ENCODE results near the gene DYNC1H1. TPM values are rescaled to one million over a fixed set of nuclear protein-coding genes. Genes with fewer than 3 reads are reported as not detected.

Gene DYNC1H1
- total RNA-seq, 2 experiments from 2014 or later, result 291 to 301 TPM

DNA sequence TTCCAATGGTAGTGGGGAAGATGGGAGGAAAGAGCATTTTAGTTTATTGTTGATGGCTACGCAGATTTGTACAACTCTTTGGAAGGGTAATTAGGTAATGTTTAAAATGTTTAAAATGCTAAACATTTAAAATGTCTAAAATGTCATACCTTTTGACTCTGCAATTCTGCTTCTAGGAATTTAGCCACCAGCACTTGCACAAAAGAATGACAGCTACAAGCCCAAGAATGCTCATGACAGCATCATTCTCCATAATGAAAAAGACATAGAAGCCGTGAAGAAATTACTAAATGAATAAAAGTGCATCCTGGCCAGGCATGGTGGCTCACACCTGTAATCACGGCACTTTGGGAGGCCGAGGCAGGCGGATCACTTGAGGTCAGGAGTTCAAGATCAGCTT is 19.9 kb upstream of the DYNC1H1 start:
- no peaks in the 10 kb centered on the region for H3K9me3 Mint-ChIP-seq
- H3K36me3 Mint-ChIP-seq (ENCODE audit: low read depth), result peaks cover 3% of the 10 kb centered on the region
- DNase-seq (no peak), ATAC-seq (no peak)
- intact Hi-C loops (cut with micrococcal nuclease), result no loop called here
- peaks cover 10% of the 10 kb centered on the region for H3K4me1 Mint-ChIP-seq (ENCODE audit: low read depth)
- ChIA-PET CTCF (interaction anchor here (0.9 to 1.3 kb wide), 2 partner anchors 16 to 152 kb away, joined by 3 read pairs; no protein-coding TSS in a partner anchor), POLR2A (no interaction called here)
- TF ChIP-seq, protein P1, sequence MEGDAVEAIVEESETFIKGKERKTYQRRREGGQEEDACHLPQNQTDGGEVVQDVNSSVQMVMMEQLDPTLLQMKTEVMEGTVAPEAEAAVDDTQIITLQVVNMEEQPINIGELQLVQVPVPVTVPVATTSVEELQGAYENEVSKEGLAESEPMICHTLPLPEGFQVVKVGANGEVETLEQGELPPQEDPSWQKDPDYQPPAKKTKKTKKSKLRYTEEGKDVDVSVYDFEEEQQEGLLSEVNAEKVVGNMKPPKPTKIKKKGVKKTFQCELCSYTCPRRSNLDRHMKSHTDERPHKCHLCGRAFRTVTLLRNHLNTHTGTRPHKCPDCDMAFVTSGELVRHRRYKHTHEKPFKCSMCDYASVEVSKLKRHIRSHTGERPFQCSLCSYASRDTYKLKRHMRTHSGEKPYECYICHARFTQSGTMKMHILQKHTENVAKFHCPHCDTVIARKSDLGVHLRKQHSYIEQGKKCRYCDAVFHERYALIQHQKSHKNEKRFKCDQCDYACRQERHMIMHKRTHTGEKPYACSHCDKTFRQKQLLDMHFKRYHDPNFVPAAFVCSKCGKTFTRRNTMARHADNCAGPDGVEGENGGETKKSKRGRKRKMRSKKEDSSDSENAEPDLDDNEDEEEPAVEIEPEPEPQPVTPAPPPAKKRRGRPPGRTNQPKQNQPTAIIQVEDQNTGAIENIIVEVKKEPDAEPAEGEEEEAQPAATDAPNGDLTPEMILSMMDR (IDR thresholded peaks at IDR 0.05), result no peak
- no peak overlapping the region for H3K4me3 Mint-ChIP-seq
- H3K27me3 Mint-ChIP-seq, result peaks cover 28% of the 10 kb centered on the region
- H3K27ac Mint-ChIP-seq, result no peak overlapping the region

GRCh38 chr14:101945171-101945570 is 19.2 kb upstream of the DYNC1H1 start:
- H3K9me3 Mint-ChIP-seq, result no peaks in the 10 kb centered on the region
- no peak overlapping the region for H3K27ac Mint-ChIP-seq
- ChIA-PET POLR2A (interaction anchor here (0.6 kb wide), 3 partner anchors 128 to 399 kb away, joined by 3 to 6 read pairs (median 4); no protein-coding TSS in a partner anchor), CTCF (interaction anchor here (1.3 to 1.5 kb wide), 2 partner anchors 66 to 151 kb away, joined by 3 read pairs; no protein-coding TSS in a partner anchor)
- no peak for ATAC-seq
- TF ChIP-seq, protein P1 (IDR thresholded peaks at IDR 0.05), result no peak
- intact Hi-C loops (cut with micrococcal nuclease), result no loop called here
- peaks cover 10% of the 10 kb centered on the region for H3K4me1 Mint-ChIP-seq (ENCODE audit: low read depth)
- no peak overlapping the region for H3K4me3 Mint-ChIP-seq
- no peak for DNase-seq
- peaks cover 3% of the 10 kb centered on the region for H3K36me3 Mint-ChIP-seq (ENCODE audit: low read depth)
- H3K27me3 Mint-ChIP-seq, result peaks cover 28% of the 10 kb centered on the region

DNA sequence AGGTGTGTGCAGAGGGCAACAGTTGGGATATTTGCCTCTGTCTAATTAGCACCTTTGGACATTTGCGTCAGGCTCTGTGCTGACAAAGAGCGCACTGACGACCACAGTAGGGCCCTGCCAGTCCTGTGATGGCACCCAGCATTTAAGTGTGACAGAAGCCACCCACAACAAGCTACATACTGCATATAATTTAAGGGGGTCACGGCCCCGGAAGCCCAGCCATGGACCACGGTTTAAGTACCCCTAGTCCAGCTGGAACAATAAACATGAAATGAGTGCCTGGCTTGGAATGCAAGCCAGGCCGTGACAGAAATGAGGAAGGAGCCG is 16.8 kb upstream of the DYNC1H1 start:
- TF ChIP-seq, protein P1 (IDR thresholded peaks at IDR 0.05), result no peak
- ATAC-seq (peak; percentile 10), DNase-seq (peak; percentile 48)
- Mint-ChIP-seq H3K27me3 (peaks cover 21% of the 10 kb centered on the region), H3K27ac (peak overlapping the region; percentile 96), H3K4me1 (ENCODE audit: low read depth) (peaks cover 10% of the 10 kb centered on the region), H3K4me3 (peak overlapping the region; percentile 91), H3K9me3 (no peaks in the 10 kb centered on the region), H3K36me3 (ENCODE audit: low read depth) (peaks cover 3% of the 10 kb centered on the region)
- ChIA-PET POLR2A (interaction anchor here (0.9 to 3.0 kb wide), 7 partner anchors 10 to 216 kb away, joined by 3 to 9 read pairs (median 3); no protein-coding TSS in a partner anchor), CTCF (interaction anchor here (0.9 kb wide), 1 partner anchor 61 kb away, joined by 3 read pairs; no protein-coding TSS in a partner anchor)
- intact Hi-C loops (cut with micrococcal nuclease), result loop anchor here (2.0 kb wide), 1 partner anchor 241 kb away; no protein-coding TSS in a partner anchor

- peak overlapping the region; percentile 96 for H3K27ac Mint-ChIP-seq
- H3K36me3 Mint-ChIP-seq (ENCODE audit: low read depth), result peaks cover 3% of the 10 kb centered on the region
- intact Hi-C loops (cut with micrococcal nuclease), result loop anchor here (2.0 kb wide), 1 partner anchor 241 kb away; no protein-coding TSS in a partner anchor
- peaks cover 18% of the 10 kb centered on the region for H3K27me3 Mint-ChIP-seq
- no peaks in the 10 kb centered on the region for H3K9me3 Mint-ChIP-seq
- peaks cover 10% of the 10 kb centered on the region for H3K4me1 Mint-ChIP-seq (ENCODE audit: low read depth)
- H3K4me3 Mint-ChIP-seq, result peak overlapping the region; percentile 91
- ChIA-PET POLR2A (interaction anchor here (0.7 to 3.0 kb wide), 18 partner anchors 9 to 242 kb away, joined by 3 to 13 read pairs (median 3); no protein-coding TSS in a partner anchor), CTCF (interaction anchor here (0.6 to 2.0 kb wide), 5 partner anchors 13 to 366 kb away, joined by 3 to 17 read pairs (median 4); no protein-coding TSS in a partner anchor)
- TF ChIP-seq, protein P1 (IDR thresholded peaks at IDR 0.05), result no peak
- DNase-seq (peak; percentile 100), ATAC-seq (peak; percentile 99)
These were observed 16.3 kb upstream of the DYNC1H1 start for GRCh38 chr14:101947904-101948665.

All from activated CD8-positive, alpha-beta T cell treated with anti-CD3 and anti-CD28 coated beads for 36 hours (primary cell).